Parathyroid adenoma (tissue), 2 donors: Measurements from ENCODE around the gene ZBTB46.

Experiments used
- H2AFZ ChIP-seq: fragments of 300-600 bp; sonication (generic); one replicate; pipeline ENCODE4 v1.7.0; 2017; ENCODE audit warnings: antibody characterized with exemption, mild to moderate bottlenecking
- H3K27ac ChIP-seq: fragments of 300-600 bp; sonication (generic); one replicate; pipeline ENCODE4 v1.7.0; 2017
- H3K27me3 ChIP-seq: fragments of 300-600 bp; sonication (generic); one replicate; pipeline ENCODE4 v1.7.0; 2017; ENCODE audit warnings: low read length; ENCODE audit not compliant: control insufficient read depth, insufficient read depth
- H3K36me3 ChIP-seq: fragments of 300-600 bp; sonication (generic); one replicate; pipeline ENCODE4 v1.7.0; 2017; ENCODE audit warnings: low read length; ENCODE audit not compliant: control insufficient read depth, insufficient read depth
- H3K4me1 ChIP-seq: fragments of 300-600 bp; sonication (generic); one replicate; pipeline ENCODE4 v1.7.0; 2017; ENCODE audit warnings: control low read depth
- H3K4me2 ChIP-seq: fragments of 300-600 bp; sonication (generic); one replicate; pipeline ENCODE4 v1.7.0; 2017; ENCODE audit warnings: low read length
- H3K4me3 ChIP-seq: fragments of 300-600 bp; sonication (generic); one replicate; pipeline ENCODE4 v1.7.0; 2017; ENCODE audit warnings: low read depth, low read length
- H3K79me2 ChIP-seq: fragments of 300-600 bp; sonication (generic); one replicate; pipeline ENCODE4 v1.7.0; 2017; ENCODE audit warnings: control low read depth
- H3K9ac ChIP-seq: fragments of 300-600 bp; sonication (generic); one replicate; pipeline ENCODE4 v1.7.0; 2017; ENCODE audit warnings: mild to moderate bottlenecking
- H3K9me3 ChIP-seq: fragments of 300-600 bp; sonication (generic); one replicate; pipeline ENCODE4 v1.7.0; 2017; ENCODE audit warnings: low read length; ENCODE audit not compliant: control insufficient read depth
- TF ChIP-seq, protein P1 (sequence below): fragments of 300-600 bp; sonication (generic); IDR thresholded peaks from one replicate; pipeline ENCODE4 v1.7.0; 2017; ENCODE audit warnings: antibody characterized with exemption, mild to moderate bottlenecking
- donor health status: primary hyperparathyroidism.

Gene ZBTB46

DNA sequence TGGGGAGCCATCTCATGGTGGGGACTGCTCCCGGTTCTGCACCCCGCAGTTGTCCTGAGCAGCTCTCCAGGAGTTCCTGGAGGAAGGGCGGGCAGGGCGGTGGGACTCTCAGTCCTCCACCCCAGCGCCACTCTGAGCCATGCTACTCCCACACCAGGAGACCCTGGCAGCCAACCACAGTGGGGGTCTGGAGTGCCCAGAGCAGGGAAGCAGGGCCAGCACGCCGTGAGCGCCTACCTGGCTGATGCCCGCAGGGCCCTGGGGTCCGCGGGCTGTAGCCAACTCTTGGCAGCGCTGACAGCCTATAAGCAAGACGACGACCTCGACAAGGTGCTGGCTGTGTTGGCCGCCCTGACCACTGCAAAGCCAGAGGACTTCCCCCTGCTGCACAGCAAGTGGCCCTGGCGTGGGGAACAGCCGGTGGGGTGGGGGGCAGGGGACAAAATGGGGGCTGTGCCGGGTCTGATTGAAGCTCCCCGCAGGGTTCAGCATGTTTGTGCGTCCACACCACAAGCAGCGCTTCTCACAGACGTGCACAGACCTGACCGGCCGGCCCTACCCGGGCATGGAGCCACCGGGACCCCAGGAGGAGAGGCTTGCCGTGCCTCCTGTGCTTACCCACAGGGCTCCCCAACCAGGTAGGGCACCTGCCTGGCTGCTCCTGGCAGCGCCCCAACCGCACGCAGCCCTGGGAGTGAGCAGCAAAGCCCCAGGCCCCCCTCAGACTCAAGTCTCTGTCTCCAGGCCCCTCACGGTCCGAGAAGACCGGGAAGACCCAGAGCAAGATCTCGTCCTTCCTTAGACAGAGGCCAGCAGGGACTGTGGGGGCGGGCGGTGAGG is 136.3 kb downstream of the ZBTB46 start:
- Histone ChIP-seq H3K27me3 (no peaks in the 10 kb centered on the region), H3K79me2 (peaks cover 14% of the 10 kb centered on the region), H3K9me3 (no peaks in the 10 kb centered on the region), H3K9ac (no peak overlapping the region), H3K4me2 (no peak overlapping the region), H3K36me3 (no peaks in the 10 kb centered on the region), H3K4me3 (no peak overlapping the region), H3K4me1 (no peaks in the 10 kb centered on the region), H2AFZ (no peak overlapping the region), H3K27ac (no peak overlapping the region)
- TF ChIP-seq, protein P1, sequence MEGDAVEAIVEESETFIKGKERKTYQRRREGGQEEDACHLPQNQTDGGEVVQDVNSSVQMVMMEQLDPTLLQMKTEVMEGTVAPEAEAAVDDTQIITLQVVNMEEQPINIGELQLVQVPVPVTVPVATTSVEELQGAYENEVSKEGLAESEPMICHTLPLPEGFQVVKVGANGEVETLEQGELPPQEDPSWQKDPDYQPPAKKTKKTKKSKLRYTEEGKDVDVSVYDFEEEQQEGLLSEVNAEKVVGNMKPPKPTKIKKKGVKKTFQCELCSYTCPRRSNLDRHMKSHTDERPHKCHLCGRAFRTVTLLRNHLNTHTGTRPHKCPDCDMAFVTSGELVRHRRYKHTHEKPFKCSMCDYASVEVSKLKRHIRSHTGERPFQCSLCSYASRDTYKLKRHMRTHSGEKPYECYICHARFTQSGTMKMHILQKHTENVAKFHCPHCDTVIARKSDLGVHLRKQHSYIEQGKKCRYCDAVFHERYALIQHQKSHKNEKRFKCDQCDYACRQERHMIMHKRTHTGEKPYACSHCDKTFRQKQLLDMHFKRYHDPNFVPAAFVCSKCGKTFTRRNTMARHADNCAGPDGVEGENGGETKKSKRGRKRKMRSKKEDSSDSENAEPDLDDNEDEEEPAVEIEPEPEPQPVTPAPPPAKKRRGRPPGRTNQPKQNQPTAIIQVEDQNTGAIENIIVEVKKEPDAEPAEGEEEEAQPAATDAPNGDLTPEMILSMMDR: no peak

DNA sequence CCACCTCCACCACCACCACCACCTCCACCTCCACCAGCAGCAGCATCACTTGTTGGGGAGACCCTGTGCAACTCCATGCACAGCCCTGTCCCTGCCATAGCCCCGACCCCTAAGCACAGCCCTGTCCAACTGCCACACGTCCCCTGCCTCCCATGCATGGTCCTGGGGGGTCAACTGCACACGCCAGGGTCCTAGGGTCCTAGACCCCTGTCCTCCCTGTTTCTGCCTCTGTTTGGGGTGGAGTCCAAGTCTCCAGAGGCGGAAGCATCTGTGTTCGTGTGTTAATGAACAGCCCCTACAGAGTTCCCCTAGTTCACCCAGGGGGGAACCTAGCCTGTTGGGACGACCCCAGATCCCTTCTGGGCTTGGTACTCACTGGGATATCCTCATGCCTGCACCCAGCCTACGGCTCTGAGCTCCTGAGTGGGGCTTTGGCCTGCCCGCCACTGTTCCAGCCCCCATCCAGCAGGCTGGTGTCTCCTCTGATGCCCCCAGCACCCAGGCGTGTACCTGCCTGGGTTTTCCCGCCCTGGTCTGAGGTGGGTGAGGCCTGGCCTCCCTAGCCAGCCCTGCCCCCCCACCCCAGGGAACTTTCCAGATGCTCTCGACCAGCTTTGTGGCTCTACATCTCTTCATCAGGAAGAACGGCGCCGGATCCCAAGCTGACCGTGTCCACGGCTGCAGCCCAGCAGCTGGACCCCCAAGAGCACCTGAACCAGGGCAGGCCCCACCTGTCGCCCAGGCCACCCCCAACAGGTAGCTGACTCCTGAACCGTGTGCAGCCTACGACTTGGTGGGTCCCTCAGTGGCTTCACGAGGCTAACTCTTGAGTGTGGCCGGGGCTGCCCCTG is 137.1 kb downstream of the ZBTB46 start:
- peaks cover 9% of the 10 kb centered on the region for H3K79me2 ChIP-seq
- H3K9me3 ChIP-seq: no peaks in the 10 kb centered on the region
- no peak overlapping the region for H3K4me3 ChIP-seq
- TF ChIP-seq, protein P1: no peak
- H3K9ac ChIP-seq: no peak overlapping the region
- no peak overlapping the region for H2AFZ ChIP-seq
- no peaks in the 10 kb centered on the region for H3K36me3 ChIP-seq
- no peak overlapping the region for H3K4me2 ChIP-seq
- no peaks in the 10 kb centered on the region for H3K27me3 ChIP-seq
- H3K4me1 ChIP-seq: no peaks in the 10 kb centered on the region
- H3K27ac ChIP-seq: no peak overlapping the region
